ENCODE data around the gene CDK3.
"Not testable (repeated sequence)": the region's sequence is repeated elsewhere in the genome, so short reads cannot be mapped to it uniquely, and the experiment has no call there.

CDK3 gene

DNA sequence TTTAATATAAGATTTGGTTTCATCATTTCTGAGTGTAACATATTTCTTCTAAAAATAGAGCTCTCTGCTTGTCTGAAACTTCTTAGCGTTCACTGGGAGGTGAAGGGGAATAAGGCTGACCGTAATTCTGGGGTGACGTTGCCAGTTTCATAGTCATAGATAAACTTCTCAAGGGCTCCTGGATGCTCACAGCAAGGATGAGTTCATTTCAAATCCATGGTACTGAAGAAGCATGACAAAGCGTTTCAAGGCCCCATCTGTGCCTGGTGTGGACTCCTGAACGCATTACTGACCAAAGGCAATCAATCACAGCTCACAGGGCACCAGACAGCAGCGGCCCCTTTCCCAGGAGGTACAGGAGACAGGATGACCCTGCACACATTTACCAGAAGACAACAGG is 38.5 kb downstream of the CDK3 start:
- no peak for DNase-seq (ENCODE audit: low spot score)

DNA sequence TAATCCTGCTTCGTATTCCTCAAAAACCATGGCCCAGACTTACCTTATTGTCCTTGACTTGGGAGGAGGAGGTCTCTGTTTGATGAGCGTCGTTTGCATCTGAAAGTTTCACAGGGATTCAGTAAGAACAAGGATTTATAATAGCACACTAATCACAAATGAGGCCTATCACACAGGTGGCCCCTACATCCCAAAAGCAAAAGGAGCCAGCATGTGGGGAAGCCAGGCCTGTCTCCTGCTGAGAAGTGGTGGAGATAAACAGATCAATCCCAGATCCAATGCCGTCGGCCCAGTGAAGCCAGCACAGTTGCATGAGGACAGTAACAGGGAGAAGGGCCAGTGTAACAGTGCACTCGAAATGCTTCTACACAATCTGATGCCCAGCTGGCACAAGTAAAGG is 39.7 kb downstream of the CDK3 start:
- no peak for DNase-seq (ENCODE audit: low spot score)

GRCh38 chr17:76042868-76043267 is 42.2 kb downstream of the CDK3 start:
- not testable (repeated sequence) for DNase-seq (ENCODE audit: low spot score)

- DNase-seq (ENCODE audit: low spot score), result not testable (repeated sequence)
Observed at GRCh38 chr17:76044475-76045007, 43.9 kb downstream of the CDK3 start.

GRCh38 chr17:76046064-76046463 is 45.4 kb downstream of the CDK3 start:
- DNase-seq (ENCODE audit: low spot score), result no peak

GRCh38 chr17:76048025-76048605 is 47.5 kb downstream of the CDK3 start:
- no peak for DNase-seq (ENCODE audit: low spot score)

- DNase-seq (ENCODE audit: low spot score), result no peak
Observed at GRCh38 chr17:76048711-76049110, 48.1 kb downstream of the CDK3 start.

- no peak for DNase-seq (ENCODE audit: low spot score)
Observed at GRCh38 chr17:76049239-76049638, 48.6 kb downstream of the CDK3 start.

GRCh38 chr17:76049836-76050537 is 49.3 kb downstream of the CDK3 start:
- no peak for DNase-seq (ENCODE audit: low spot score)

DNA sequence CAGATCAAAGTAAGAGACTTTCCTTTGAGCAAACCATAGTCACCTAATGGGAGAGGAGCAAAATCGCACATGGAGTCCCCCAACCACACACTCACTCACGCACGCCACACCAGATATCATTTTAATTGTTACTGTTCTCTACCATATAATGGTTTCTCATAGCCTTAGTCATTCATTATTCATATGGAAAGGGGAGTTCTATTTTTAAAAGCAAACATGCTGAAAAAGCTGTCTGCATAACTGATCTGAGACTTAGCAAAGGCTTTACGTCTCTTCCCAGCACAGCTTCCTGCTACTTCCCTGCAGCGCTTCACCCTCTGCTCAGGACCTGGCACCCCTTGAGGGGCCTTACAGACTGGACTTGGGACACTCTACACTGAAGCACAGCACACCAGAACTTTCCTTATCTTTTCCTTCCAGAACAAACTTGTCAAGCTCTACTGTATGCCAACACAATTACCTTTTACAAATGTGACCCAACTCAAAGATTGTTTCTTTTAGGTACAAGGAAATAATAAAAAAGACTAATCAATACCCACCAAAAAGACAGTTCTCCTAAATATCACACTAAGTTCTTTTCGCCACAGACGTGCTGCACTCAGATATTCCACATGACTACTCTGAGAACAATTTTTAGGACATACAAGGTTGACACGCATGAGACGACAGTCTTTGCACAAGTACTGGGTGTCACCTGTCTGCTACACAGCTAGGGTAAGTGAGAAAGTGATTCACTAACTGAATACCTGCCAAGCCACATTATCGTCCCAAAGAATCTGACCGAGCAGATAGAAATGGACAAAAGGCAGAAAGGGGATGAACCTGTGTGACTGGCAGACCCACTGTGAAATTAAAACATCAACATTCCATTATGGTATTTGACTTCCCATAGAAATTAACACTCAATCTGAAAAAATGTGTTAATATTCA is 50.1 kb downstream of the CDK3 start:
- no peak for DNase-seq (ENCODE audit: low spot score)

DNA sequence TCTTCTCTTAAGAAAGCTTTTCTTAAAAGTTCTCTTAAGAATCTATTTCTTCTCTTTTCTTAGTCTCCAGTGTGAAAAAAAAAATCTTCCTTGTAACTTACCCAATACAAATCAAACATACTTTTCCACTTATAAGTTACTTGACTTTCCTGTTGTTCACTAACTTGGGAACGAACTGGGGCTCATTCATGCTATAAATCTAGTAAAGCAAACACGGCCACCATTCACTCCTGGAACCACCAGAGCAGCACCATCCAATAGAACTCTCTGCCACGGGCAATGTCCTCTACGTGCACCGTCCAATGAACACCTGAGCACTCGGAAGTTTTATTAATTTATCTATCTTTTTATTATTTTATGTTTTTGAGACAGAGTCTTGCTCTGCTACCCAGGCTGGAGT is 50.9 kb downstream of the CDK3 start:
- DNase-seq (ENCODE audit: low spot score), result no peak

DNA sequence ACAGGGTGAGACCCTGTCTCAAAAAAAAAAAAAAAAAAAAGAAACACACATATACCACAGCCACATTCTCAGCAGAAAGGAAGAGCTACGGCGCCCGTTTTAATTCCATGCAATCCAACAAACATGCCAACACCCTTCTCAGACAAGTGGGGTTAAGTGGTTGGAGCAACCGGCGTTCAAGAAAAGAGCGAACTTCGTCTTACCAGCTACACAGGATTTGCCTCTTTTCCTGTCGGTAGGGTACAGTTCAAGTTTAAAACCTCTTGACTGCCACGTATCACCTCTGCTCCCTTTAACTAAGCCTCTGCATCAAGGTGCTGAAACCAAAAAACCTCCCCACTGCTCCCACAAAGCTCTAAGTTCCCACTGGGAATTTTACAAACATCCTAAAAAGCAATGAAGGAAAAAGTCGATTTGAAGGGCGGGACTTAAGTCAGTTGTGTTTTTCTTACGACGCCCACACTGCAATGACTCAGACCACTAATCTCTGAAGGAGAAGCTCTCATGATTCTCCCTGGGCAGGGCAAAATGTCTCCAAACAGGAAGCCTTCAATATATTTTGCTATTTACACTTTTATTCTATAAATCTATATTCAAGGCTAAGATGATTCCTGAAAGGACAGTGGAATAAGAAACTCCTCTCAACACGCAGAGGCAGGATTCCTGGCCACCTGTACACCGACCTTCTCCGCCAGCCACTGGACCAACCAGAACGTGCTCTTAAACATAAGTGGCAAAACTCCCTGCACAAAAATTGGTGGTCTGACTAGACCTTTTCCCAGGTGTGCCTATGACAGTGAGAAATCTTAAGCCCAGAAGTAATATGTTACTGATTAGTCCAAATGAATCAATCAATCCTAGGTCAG is 52.8 kb downstream of the CDK3 start:
- DNase-seq (ENCODE audit: low spot score), result no peak

GRCh38 chr17:76054112-76054476 is 53.4 kb downstream of the CDK3 start:
- no peak for DNase-seq (ENCODE audit: low spot score)
